GM19043 (cell line): ENCODE measurements around the gene GET4.

Source experiments
- ATAC-seq: cut with Tn5 transposase; IDR thresholded peaks from one replicate; pipeline ENCODE4 v1.9.1; 2021; ENCODE audit warnings: low read depth; ENCODE audit not compliant: unreplicated experiment

GET4 gene

GRCh38 chr7:910931-911431 is 34.6 kb downstream of the GET4 start:
- ATAC-seq = no peak

DNA sequence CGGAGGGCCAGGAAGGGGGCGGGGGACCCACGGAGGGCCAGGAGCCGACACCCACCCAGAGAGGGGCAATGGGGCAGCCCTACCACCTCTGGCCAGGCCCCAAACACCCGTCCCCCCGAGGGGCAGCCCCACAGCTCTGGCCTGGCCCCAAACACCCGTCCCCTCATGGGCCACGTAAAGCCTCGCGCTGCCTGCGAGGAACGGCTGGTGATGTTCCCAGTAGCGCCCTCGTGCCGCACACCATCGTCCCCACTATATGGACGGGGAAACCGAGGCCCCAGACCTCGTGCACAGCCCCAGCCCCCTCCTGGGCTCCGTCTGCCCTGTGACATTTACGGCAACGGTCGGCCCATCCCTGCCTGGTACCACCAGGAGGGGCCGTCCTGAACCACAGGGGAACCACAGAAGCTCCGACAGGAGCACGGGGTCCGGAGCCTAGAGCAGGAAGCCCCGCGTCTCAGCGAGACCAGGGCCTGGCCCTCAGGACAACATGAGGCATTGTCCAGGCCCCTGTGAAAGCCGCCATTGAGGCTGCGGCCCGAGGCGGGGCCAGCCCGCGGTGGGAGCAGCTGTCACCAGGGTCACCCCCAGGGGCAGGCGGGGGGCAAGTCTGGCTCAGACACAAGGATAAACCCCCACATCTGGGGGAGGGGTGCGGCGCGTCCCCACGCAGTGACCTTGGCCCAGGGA is 35.6 kb downstream of the GET4 start:
- ATAC-seq = no peak

- no peak for ATAC-seq
These were observed 37.6 kb downstream of the GET4 start for GRCh38 chr7:913736-914520.

- ATAC-seq = no peak
These were observed 38.3 kb downstream of the GET4 start for GRCh38 chr7:914521-915194.

- no peak for ATAC-seq
These were observed 39.2 kb downstream of the GET4 start for GRCh38 chr7:915291-916218.

DNA sequence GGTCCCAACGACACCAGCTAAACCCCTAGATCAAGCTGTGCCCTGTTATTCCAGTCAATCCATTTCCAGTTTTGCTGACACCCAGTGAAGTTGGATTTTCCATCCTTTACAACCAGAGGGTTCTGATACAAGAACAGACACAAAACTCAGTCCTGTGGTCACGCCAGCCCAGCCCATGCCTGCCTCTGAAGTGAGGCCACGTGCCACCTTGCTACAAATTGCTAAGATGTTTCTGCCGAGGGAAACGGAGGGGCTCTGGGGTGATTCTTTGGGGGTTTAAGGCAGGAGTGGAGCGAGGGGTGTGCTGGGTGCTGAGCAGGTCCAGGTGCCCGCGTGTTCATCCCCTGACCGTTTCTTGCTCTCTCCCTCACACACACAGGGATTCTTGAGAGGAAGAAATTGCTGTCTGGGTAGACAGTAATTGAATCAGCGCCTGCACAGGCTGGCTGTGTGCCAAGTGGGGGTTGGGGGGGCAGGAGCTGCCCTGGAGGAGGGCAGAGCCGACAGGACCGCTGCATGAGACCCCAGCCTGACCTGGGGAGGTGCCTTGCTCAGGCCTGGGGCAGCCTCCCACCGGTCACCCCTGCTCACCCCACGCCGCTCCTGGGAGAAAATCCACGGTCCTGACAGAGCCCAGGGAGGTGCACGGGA is 40.1 kb downstream of the GET4 start:
- ATAC-seq = no peak

GRCh38 chr7:917255-918117 is 41.1 kb downstream of the GET4 start:
- no peak for ATAC-seq

DNA sequence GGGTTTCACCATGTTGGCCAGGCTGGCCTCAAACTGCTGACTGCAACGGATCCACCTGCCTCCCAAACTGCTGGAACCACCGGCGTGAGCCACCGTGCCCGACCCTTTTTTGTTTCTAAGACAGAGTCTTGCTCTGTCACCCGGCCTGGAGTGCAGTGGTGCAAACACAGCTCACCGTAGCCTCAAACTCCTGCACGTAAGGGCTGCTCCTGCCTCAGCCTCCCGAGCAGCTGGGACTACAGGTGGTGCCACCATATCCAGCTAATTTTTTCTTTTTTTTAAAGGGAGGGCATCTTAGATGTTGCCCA is 41.7 kb downstream of the GET4 start:
- no peak for ATAC-seq

DNA sequence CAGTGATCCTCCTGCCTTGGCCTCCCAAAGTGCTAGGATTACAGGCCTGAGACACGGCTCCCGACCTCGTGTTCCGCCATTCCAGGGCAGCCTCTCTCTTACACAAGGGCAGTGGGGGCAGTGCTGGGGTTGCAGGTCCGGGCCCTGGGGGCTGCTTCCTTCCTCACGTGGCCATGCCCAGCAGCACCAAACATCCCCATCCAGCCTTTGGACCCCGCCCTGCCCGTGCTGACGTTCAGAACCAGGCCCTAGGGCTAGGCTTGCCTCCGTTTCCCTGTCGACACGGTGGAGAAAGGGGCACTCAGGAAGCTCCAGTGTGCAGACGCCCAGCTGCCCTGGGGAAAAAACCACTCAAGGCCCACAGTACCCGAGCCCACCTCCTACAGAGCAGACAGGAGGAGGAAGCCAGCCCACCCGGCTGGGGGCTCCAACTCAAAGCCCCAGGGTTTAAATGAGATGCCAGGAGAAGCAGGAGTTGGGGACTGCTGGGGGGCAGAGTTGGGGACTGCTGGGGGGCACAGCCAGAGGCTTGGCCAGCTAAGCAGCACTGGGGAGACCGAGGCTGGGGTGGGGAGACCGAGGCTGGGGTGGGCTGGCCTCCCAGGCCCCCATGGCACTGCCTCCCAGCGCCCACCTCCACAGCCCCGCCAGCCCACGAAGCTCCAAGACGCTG is 42.2 kb downstream of the GET4 start:
- no peak for ATAC-seq

- no peak for ATAC-seq
These were observed 42.7 kb downstream of the GET4 start for GRCh38 chr7:919114-919442.

GRCh38 chr7:919924-920341 is 43.6 kb downstream of the GET4 start:
- ATAC-seq = no peak

GRCh38 chr7:920351-921070 is 44.2 kb downstream of the GET4 start:
- no peak for ATAC-seq

DNA sequence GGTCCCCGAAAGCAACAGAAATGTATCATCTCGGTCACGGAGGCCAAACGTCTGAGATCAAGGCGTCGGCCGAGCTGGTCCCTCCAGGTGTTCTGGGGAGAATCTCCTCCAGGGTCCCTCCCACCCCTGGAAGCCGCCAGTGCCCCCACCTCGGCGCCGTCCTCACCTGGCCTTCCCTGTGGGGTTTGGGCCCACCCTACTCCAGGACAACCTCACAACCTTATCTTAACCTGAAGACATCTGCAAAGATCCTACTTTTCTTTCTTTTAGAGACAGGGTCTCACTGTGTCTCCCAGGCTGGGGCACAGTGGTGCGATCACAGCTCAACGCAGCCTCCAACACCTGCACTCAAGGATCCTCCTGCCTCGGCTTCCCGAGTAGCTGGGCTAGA is 44.7 kb downstream of the GET4 start:
- ATAC-seq = no peak

- no peak for ATAC-seq
These were observed 45.4 kb downstream of the GET4 start for GRCh38 chr7:921581-922333.

GRCh38 chr7:922334-923107 is 46.2 kb downstream of the GET4 start:
- ATAC-seq = peak; percentile 5
